Stomach (tissue), 4 donors: Measurements from ENCODE around the gene FUCA2.

ENCODE experiments used
- CTCF ChIP-seq, 7 experiments: fragments of 450-650 bp in 4 of 7; fragments of 200-600 bp in 3 of 7; sonication (generic) in 3 of 7; IDR thresholded peaks; one replicate each; pipeline ENCODE4 v1.5.1; 2016 to 2019; ENCODE audit warnings: antibody characterized with exemption in 7 of 7, control low read depth in 2 of 7, mild to moderate bottlenecking in 1 of 7
- EP300 ChIP-seq: sonication (generic); formaldehyde crosslinking; IDR thresholded peaks from one replicate; pipeline ENCODE4 v1.6.1; 2017; ENCODE audit warnings: antibody characterized with exemption
- POLR2A ChIP-seq, 4 donors: fragments of 450-650 bp; IDR thresholded peaks; one replicate each; pipeline ENCODE4 v1.6.1; 2016; ENCODE audit warnings: antibody characterized with exemption in 4 of 4, control low read depth in 2 of 4, mild to moderate bottlenecking in 1 of 4, moderate library complexity in 1 of 4

- no peak for TF ChIP-seq CTCF (IDR thresholded peaks at IDR 0.05)
- no peak for TF ChIP-seq POLR2A (IDR thresholded peaks at IDR 0.05)
- no peak for TF ChIP-seq EP300
Measured at GRCh38 chr6:143546599-143546998, 35.1 kb upstream of the FUCA2 start.
